Stimulated activated CD8-positive, alpha-beta memory T cell treated with anti-CD3 and anti-CD28 coated beads, Interleukin-7, amount 100 ng/mL, for 1 hour (primary cell): ENCODE data around the gene RNU1-4.
"Not testable (repeated sequence)": the region's sequence is repeated elsewhere in the genome, so short reads cannot be mapped to it uniquely, and the experiment has no call there.

Source experiments
- DNase-seq, 2 donors: peaks; one replicate each; pipeline ENCODE4 v3.0.0-alpha.2; 2020; ENCODE audit warnings: low read depth in 2 of 2

The RNU1-4 gene

DNA sequence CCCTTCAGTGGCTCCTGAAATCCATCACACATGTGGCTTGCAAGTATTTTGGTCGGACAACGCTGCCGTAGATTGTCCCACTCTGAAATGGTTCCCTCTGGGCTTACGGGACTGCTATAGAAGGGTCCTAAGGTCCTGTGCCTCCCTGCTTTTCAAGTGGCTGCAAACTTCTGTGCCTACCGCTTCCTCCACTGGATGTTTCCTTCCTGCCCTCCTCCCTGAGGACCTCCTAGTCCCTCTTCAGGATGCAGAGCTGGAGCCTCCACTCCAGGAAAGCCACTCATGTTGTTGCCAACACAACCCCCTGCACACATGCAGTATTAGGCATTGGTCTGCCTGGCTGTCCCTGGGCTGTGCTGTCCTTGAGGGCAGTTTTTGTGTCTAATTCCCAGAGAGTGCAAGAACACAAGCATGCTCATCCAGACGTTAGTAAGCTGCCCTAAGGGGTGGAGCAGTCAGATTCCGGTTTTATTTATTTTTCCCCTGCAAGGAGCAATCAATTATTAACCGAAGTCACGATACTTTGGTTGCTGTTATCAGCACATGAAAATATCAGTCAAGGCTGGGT, 26.5 kb downstream of the RNU1-4 start:
- not testable (repeated sequence) for DNase-seq

- not testable (repeated sequence) for DNase-seq
These were observed 29.9 kb downstream of the RNU1-4 start for GRCh38 chr1:16770139-16770759.

GRCh38 chr1:16770896-16771446, 30.7 kb downstream of the RNU1-4 start:
- not testable (repeated sequence) for DNase-seq

DNA sequence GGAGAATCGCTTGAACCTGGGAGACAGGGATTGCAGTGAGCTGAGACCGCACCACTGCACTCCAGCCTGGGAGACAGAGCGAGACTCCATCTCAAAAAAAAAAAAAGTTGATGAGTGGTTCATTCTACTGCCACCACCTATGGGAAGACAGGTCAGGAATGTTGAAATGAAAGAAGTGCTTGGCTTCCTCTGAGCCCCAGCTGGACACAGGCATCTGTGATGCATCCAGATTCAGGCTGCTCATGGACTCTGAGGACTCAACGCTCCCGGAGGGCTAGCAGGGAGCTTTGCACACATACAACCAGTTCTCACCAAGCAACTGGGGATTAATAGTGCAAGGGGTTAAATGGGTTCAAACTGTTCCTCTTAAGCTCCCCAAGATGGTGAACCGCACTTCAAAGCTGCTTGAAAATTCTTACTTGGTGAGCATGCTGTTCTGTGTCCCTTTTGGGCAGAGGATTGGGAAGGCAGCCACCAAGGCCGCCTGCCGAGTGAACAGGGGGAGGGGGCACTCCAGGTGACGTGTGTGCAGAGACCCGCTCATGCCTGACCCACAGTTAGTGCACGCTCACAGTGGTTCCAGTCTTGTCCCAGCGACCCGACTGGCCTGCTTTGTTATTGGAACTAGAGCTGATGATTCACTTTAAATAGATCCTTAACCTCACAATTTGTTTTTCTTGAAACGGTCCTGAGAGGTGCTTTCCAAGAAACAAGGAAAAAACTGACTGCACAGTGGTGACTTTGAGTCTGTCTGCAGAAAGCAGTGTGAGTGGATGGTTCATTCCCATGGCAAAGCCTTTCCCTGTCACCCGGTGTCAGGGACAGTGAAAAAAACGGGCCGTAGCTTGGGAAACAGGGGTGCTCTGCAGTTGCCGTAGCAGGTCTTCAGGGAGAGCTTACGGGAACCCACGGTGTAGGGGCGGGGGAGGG, 32.2 kb downstream of the RNU1-4 start:
- DNase-seq: not testable (repeated sequence)

DNA sequence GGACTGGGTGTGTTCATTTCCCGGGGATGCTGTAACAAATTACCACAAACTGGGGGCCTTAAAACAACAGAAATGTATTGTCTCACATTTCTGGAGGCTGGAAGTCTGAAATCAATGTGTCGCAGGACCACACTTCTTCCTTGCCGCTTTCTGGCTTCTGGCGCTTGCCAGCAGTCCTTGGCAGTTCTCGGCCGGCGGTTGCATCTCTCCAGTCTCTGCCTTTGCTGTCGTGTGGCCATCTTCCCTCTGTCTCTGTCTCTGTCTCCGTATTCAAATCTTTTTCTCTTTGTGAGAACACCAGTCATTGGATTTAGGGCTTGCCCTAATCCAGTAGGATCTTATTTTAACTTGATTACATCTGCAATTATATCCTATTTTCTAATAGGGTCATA, 32.9 kb downstream of the RNU1-4 start:
- DNase-seq: not testable (repeated sequence)

DNA sequence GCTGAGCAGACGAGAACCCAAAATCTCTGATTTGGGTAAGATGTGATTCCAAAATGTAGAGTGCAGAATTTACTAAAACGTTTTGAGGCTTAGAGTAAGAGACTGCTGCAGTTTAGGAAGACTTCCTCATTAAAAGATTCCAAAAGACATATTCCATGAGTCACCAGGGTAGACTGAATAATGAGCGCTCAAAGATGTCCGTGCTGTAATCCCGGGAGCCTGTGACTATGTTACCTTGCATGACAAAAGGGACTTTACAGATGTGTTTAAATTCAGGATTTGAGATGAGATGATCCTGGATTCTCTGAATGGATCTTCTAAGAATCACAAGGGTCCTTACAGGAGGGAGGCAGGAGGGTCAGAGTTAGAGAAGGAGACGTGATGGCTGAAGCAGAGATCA, 33.4 kb downstream of the RNU1-4 start:
- DNase-seq: not testable (repeated sequence)

DNA sequence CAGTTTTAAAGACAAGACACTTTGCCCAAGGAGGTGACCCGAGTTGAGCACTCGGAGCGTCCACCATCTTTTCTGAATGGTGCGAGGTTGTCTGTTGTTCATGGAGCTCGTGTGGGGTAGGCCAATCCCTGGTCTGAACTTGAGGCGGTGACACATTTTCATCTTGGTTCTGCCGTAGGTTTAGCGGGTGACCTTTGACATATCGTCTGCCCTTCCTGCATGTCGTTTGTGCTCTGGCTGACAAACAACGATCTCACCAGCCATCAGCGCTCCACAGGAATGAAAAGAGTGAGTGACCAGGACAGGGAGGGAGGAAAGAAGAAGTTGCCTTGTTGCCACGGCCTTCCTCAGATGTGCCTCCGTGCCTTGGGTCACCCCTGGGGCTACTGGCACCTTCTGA, 34.5 kb downstream of the RNU1-4 start:
- not testable (repeated sequence) for DNase-seq

DNA sequence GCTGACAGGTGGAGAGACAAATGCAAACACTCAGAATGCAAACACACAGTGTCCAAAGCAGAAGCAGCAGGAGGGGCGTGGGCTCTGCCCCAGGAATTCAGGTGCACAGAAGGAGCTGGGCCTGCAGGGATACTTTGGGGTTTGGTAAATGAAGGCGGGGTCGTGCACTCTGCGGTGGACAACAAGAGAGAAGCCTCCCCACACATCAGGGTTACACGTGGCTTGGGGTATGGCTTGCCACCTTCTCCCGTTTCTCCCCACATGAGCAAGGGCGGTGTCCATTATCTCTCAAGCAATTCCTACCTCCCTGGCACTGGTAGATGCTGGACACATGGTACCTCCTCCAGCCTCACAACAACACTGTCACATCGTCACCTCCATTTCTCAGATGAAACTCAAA, 35.0 kb downstream of the RNU1-4 start:
- not testable (repeated sequence) for DNase-seq

DNA sequence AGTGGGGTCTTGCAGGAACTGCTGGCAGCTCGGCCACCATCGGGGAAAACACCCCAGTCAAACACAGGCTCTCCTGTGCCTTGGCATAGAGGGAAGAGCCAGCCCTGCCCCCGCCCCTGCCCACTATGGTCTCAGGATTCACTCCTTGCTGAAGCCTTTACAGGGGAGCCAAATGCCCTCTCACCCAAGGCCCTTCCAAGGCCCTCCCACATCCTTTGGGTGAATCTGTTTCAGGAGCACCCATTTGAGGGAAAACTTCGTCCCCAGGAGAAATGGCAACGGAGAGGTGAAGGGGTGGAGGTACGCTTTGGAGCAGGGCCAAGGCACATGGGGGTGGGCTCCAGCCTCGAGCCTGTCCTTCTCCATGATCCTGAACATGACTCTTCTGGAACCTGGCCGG, 35.9 kb downstream of the RNU1-4 start:
- not testable (repeated sequence) for DNase-seq

- not testable (repeated sequence) for DNase-seq
These were observed 36.5 kb downstream of the RNU1-4 start for GRCh38 chr1:16776835-16777234.

DNA sequence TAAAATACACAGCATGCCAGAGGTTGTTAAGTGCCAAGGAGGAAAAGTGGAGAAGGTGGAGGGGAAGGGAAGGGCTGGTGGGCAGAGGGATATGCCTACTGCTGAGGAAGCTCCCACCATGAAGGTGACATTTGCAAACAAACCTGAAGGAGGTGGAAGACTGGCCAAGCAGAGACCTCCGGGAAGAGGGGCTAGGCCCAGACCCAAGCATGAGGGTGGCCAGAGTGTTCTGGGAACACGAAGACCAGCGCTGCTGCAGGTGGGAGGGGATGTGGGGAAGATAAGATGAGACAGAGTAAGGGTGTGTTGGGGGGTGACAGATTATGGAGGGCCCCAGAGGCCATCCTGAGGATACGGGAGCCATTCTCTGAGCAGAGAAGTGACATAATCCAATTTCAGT, 37.5 kb downstream of the RNU1-4 start:
- not testable (repeated sequence) for DNase-seq

GRCh38 chr1:16779525-16779924, 39.2 kb downstream of the RNU1-4 start:
- DNase-seq: not testable (repeated sequence)

DNA sequence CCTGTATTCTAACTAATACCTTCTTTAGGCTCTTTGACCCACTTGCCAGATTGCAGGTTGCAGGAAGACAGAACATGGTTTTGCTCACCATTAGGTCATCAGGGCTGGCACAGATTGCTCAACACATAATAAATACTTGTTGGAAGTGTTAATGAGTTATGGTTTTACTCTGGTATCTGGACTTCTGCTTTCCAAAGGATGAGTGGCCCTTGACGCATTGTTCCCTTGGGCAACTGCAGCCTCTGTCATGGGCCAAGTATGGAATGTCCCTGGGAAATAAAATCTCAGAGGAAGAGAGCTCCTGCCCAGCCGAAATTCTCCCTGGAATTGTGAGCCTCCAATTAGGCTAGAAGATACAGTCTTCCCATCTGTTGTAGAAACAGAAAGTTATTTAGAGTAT, 40.7 kb downstream of the RNU1-4 start:
- DNase-seq: not testable (repeated sequence)

DNA sequence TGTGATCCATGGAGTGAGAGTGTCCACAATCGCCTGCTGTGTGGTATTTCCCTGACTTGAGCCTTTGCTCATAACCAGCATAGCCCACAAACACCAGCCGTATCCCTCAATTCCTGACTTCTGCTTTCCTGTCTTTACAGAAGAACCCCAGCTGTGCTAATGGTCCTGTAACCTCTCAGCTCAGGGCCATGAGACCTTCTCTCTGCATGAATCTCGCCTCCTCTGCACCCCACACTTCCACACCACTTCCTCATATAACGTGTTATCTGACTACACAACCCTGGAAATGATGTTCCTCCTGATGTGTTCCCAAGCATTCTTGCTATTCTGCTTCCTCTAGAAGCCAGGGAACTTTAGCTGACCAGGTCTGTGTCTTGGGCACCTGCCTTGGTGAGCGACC, 41.3 kb downstream of the RNU1-4 start:
- DNase-seq: not testable (repeated sequence)

- DNase-seq: not testable (repeated sequence)
These were observed 44.6 kb downstream of the RNU1-4 start for GRCh38 chr1:16784955-16785354.

DNA sequence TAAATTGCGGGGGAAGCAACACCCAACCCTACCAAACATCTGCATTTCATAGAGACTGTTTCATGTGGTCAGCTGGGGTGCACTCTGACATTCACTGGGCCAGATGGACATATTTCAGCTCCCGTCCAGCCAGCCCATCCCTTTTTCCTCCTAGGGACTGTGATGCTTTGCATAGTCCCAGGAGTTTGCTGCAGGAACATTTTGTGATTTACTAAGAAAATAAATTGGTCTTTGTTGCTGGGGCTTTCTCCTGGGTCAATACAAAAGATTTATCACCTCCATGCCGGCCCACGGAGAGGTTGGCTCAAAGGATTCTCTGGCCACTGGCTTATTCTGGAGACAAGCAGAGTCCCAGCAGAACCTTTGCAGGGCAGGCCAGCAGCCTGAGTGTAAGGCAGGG, 46.0 kb downstream of the RNU1-4 start:
- DNase-seq: not testable (repeated sequence)

- DNase-seq: not testable (repeated sequence)
These were observed 46.9 kb downstream of the RNU1-4 start for GRCh38 chr1:16787175-16787574.

- DNase-seq: not testable (repeated sequence)
These were observed 47.4 kb downstream of the RNU1-4 start for GRCh38 chr1:16787711-16788110.
